ENCODE results near the gene SAMD11. TPM values are rescaled to one million over a fixed set of nuclear protein-coding genes. Genes with fewer than 3 reads are reported as not detected.

The SAMD11 gene
- polyA plus RNA-seq, 1 donor from 2014 or later = 21.6 TPM

DNA sequence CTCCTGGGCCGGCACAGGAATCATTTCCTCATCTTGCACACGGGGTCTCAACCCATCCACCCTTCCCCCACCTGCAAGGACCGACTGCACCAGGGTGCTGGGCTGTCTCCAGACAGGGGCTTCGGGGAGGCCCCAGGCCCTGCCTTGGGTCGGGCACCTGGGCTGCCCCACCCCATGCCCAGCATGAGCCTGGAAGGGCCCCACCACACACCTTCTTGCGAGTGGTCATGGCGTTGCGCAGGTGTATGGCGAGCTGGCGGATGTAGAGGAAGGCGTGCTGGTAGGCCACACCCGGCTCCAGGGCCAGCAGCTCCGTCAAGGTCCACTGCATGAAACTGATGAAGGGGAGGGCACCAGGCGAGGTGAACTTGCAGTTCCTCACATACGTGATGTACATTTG lies 28.5 kb downstream of the SAMD11 start:
- Histone ChIP-seq H3K9me2 (ENCODE audit: insufficient read depth, low read length) (no peaks in the 10 kb centered on the region), H3K4me3 (ENCODE audit: low read length) (no peak overlapping the region), H4K20me1 (ENCODE audit: insufficient read depth) (no peaks in the 10 kb centered on the region), H3K4me2 (ENCODE audit: low read length) (no peak overlapping the region), H3K9me3 (ENCODE audit: low read length) (no peaks in the 10 kb centered on the region), H2AFZ (ENCODE audit: low read depth, low read length) (no peak overlapping the region), H3K27ac (ENCODE audit: low read length) (no peak overlapping the region), H3F3A (ENCODE audit: insufficient read depth, low read length, poor library complexity, severe bottlenecking) (no peaks in the 10 kb centered on the region), H3K36me3 (ENCODE audit: insufficient read depth, low read length) (peaks cover 4% of the 10 kb centered on the region), H3K9ac (ENCODE audit: low read length) (no peak overlapping the region), H3K79me2 (replicated peaks; ENCODE audit: insufficient read depth, low read length) (no peaks in the 10 kb centered on the region), H3K27me3 (ENCODE audit: insufficient read depth, low read depth, low read length) (no peaks in the 10 kb centered on the region)
- TF ChIP-seq EP300 (conservative IDR thresholded peaks at IDR 0.05; ENCODE audit: poor library complexity, severe bottlenecking) = no peak
- TF ChIP-seq TAF1 (IDR thresholded peaks at IDR 0.05; ENCODE audit: low read depth) = no peak
- no peak for TF ChIP-seq EZH2 (IDR thresholded peaks at IDR 0.05; ENCODE audit: borderline replicate concordance, insufficient read depth, low read length, poor library complexity, severe bottlenecking)
- no peak for TF ChIP-seq POLR2AphosphoS5 (IDR thresholded peaks at IDR 0.05)
- no peak for TF ChIP-seq CTCF (IDR thresholded peaks at IDR 0.05; ENCODE audit: poor library complexity, severe bottlenecking)
- TF ChIP-seq RAD21 (conservative IDR thresholded peaks at IDR 0.05) = no peak
- TF ChIP-seq MXI1 (conservative IDR thresholded peaks at IDR 0.05; ENCODE audit: poor library complexity, severe bottlenecking) = no peak
- TF ChIP-seq, protein P1, sequence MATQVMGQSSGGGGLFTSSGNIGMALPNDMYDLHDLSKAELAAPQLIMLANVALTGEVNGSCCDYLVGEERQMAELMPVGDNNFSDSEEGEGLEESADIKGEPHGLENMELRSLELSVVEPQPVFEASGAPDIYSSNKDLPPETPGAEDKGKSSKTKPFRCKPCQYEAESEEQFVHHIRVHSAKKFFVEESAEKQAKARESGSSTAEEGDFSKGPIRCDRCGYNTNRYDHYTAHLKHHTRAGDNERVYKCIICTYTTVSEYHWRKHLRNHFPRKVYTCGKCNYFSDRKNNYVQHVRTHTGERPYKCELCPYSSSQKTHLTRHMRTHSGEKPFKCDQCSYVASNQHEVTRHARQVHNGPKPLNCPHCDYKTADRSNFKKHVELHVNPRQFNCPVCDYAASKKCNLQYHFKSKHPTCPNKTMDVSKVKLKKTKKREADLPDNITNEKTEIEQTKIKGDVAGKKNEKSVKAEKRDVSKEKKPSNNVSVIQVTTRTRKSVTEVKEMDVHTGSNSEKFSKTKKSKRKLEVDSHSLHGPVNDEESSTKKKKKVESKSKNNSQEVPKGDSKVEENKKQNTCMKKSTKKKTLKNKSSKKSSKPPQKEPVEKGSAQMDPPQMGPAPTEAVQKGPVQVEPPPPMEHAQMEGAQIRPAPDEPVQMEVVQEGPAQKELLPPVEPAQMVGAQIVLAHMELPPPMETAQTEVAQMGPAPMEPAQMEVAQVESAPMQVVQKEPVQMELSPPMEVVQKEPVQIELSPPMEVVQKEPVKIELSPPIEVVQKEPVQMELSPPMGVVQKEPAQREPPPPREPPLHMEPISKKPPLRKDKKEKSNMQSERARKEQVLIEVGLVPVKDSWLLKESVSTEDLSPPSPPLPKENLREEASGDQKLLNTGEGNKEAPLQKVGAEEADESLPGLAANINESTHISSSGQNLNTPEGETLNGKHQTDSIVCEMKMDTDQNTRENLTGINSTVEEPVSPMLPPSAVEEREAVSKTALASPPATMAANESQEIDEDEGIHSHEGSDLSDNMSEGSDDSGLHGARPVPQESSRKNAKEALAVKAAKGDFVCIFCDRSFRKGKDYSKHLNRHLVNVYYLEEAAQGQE (IDR thresholded peaks at IDR 0.05; ENCODE audit: borderline replicate concordance) = no peak
- TF ChIP-seq SMC3 (conservative IDR thresholded peaks at IDR 0.05; ENCODE audit: poor library complexity) = no peak

GRCh38 chr1:952603-953002 lies 28.9 kb downstream of the SAMD11 start:
- Histone ChIP-seq H2AFZ (ENCODE audit: low read depth, low read length) (no peak overlapping the region), H3F3A (ENCODE audit: insufficient read depth, low read length, poor library complexity, severe bottlenecking) (no peaks in the 10 kb centered on the region), H4K20me1 (ENCODE audit: insufficient read depth) (no peaks in the 10 kb centered on the region), H3K27me3 (ENCODE audit: insufficient read depth, low read depth, low read length) (no peaks in the 10 kb centered on the region), H3K9me2 (ENCODE audit: insufficient read depth, low read length) (no peaks in the 10 kb centered on the region), H3K79me2 (replicated peaks; ENCODE audit: insufficient read depth, low read length) (no peaks in the 10 kb centered on the region), H3K4me3 (ENCODE audit: low read length) (no peak overlapping the region), H3K36me3 (ENCODE audit: insufficient read depth, low read length) (peaks cover 4% of the 10 kb centered on the region), H3K9ac (ENCODE audit: low read length) (no peak overlapping the region), H3K9me3 (ENCODE audit: low read length) (no peaks in the 10 kb centered on the region), H3K27ac (ENCODE audit: low read length) (no peak overlapping the region), H3K4me2 (ENCODE audit: low read length) (no peak overlapping the region)
- TF ChIP-seq CTCF (IDR thresholded peaks at IDR 0.05; ENCODE audit: poor library complexity, severe bottlenecking) = no peak
- TF ChIP-seq EP300 (conservative IDR thresholded peaks at IDR 0.05; ENCODE audit: poor library complexity, severe bottlenecking) = no peak

Data from neural cell (in vitro differentiated cells).